Activated CD8-positive, alpha-beta memory T cell treated with anti-CD3 and anti-CD28 coated beads, Interleukin-2, amount 10 ng/mL, durations not matched to agents 7 days and 5 days (primary cell): Measurements from ENCODE around the gene NTRK3. TPM values are rescaled to one million over a fixed set of nuclear protein-coding genes. Genes with fewer than 3 reads are reported as not detected.

Experiments
- ATAC-seq: fragments of 150-1000 bp; cut with Tn5 transposase; one replicate; pipeline ENCODE4 v1.10.0; 2021; ENCODE audit warnings: moderate library complexity
- CTCF ChIA-PET: fragments of 350-600 bp; sonication (Branson Sonifier 250); formaldehyde crosslinking; loops from one replicate; lab custom pipeline; 2021; ENCODE audit warnings: antibody characterized with exemption; lab: Charles Lee
- DNase-seq: peaks from one replicate; pipeline ENCODE4 v3.0.0-alpha.2; 2020
- H3K27ac Mint-ChIP-seq: one replicate; pipeline ENCODE4 v1.8.0; 2021; ENCODE audit warnings: mild to moderate bottlenecking, mixed read lengths
- H3K27me3 Mint-ChIP-seq: one replicate; pipeline ENCODE4 v1.8.0; 2021; ENCODE audit warnings: mixed read lengths
- H3K36me3 Mint-ChIP-seq: one replicate; pipeline ENCODE4 v1.8.0; 2021; ENCODE audit warnings: mild to moderate bottlenecking, mixed read lengths
- H3K4me1 Mint-ChIP-seq: one replicate; pipeline ENCODE4 v1.8.0; 2021; ENCODE audit warnings: mixed read lengths
- H3K4me3 Mint-ChIP-seq: one replicate; pipeline ENCODE4 v1.8.0; 2021; ENCODE audit warnings: mild to moderate bottlenecking, moderate library complexity, mixed read lengths
- H3K9me3 Mint-ChIP-seq: one replicate; pipeline ENCODE4 v1.8.0; 2022; ENCODE audit warnings: low read depth, mixed read lengths
- total RNA-seq, 2 experiments: library from RNA; stranded (reverse); gene quantifications; one replicate each; pipeline ENCODE4 v1.2.3, GENCODE V29; 2021

Gene NTRK3
- total RNA-seq, 2 experiments from 2014 or later = not detected

GRCh38 chr15:88022716-88023115 lies 233.8 kb downstream of the NTRK3 start:
- H3K4me3 Mint-ChIP-seq = no peak overlapping the region
- no peaks in the 10 kb centered on the region for H3K27me3 Mint-ChIP-seq
- ATAC-seq = no peak
- DNase-seq = no peak
- H3K36me3 Mint-ChIP-seq = no peaks in the 10 kb centered on the region
- H3K27ac Mint-ChIP-seq = no peak overlapping the region
- CTCF ChIA-PET = interaction anchor here (1.2 kb wide), 1 partner anchor 19 kb away, joined by 3 read pairs; no protein-coding TSS in a partner anchor
- no peaks in the 10 kb centered on the region for H3K4me1 Mint-ChIP-seq
- peaks cover 1% of the 10 kb centered on the region for H3K9me3 Mint-ChIP-seq

DNA sequence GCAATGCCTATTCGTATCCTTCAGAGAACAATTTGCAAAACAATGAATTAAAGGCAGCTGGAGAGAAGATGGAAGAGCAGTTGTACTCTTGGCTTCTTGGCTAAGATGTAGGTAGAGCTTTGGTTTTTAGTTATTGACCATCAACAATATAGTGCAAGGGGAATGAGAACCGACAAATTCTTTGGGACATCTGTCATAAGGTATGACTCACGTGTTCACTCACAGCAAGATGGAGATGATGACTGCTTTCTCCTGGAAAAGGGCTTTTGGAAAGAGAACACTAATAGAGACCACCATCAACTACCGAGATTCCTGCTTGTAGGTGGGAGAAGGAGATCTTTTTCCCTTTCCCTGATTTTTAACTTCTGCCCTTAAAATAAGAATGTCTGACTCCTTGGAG lies 234.9 kb downstream of the NTRK3 start:
- no peaks in the 10 kb centered on the region for H3K27me3 Mint-ChIP-seq
- H3K9me3 Mint-ChIP-seq = no peaks in the 10 kb centered on the region
- no peak overlapping the region for H3K4me3 Mint-ChIP-seq
- no peaks in the 10 kb centered on the region for H3K36me3 Mint-ChIP-seq
- no peak overlapping the region for H3K27ac Mint-ChIP-seq
- no peaks in the 10 kb centered on the region for H3K4me1 Mint-ChIP-seq
- no peak for ATAC-seq
- CTCF ChIA-PET = no interaction called here
- DNase-seq = no peak

- H3K9me3 Mint-ChIP-seq = no peaks in the 10 kb centered on the region
- no peak for ATAC-seq
- H3K36me3 Mint-ChIP-seq = no peaks in the 10 kb centered on the region
- DNase-seq = no peak
- no peak overlapping the region for H3K4me3 Mint-ChIP-seq
- H3K27me3 Mint-ChIP-seq = no peaks in the 10 kb centered on the region
- no peak overlapping the region for H3K27ac Mint-ChIP-seq
- CTCF ChIA-PET = no interaction called here
- H3K4me1 Mint-ChIP-seq = no peaks in the 10 kb centered on the region
These were observed 235.7 kb downstream of the NTRK3 start for GRCh38 chr15:88020806-88021205.

GRCh38 chr15:88019656-88020055 lies 236.9 kb downstream of the NTRK3 start:
- no peaks in the 10 kb centered on the region for H3K4me1 Mint-ChIP-seq

DNA sequence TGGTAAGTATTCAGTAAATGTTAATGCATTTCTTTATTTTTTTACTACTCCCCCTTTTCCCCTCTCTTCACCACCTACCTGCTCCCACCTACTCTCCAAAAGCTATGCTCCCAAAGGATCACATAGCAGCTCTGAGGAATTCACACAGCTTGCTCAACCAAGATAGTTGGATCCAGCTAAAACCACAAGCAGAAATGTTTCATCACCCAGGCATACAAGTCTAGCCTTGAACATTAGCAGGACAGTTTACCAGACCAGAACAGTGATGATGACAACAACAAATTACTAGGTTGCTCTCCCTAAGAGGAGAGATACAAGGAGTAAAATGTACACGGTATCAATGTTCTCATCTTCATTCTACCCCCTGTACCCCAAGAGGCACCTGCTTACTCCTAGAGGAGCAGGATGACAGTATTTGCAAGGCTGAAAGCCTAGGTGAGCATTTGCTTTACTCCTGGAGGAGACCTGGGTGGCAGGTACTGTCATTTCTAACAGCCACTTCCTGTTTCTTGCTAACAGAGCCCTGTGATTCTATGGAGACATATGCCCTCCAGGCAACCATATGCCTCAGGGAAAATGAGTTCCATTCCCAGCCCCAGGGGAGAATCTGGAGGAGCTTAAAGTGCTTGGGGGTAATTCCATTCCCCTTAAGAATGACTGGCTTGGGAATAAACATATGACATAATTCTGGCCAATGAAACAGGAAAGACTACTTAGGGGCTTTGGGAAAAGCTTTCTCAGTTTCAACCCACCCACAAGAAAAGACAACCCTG lies 237.5 kb downstream of the NTRK3 start:
- H3K27ac Mint-ChIP-seq = no peak overlapping the region
- H3K36me3 Mint-ChIP-seq = no peaks in the 10 kb centered on the region
- DNase-seq = no peak
- CTCF ChIA-PET = no interaction called here
- H3K4me3 Mint-ChIP-seq = no peak overlapping the region
- H3K27me3 Mint-ChIP-seq = no peaks in the 10 kb centered on the region
- no peaks in the 10 kb centered on the region for H3K9me3 Mint-ChIP-seq
- H3K4me1 Mint-ChIP-seq = no peaks in the 10 kb centered on the region
- no peak for ATAC-seq

More at GRCh38 chr15:88019656-88020055, 236.9 kb downstream of the NTRK3 start:
- DNase-seq (no peak), ATAC-seq (no peak)
- Mint-ChIP-seq H3K27me3 (no peaks in the 10 kb centered on the region), H3K9me3 (no peaks in the 10 kb centered on the region), H3K36me3 (no peaks in the 10 kb centered on the region), H3K27ac (no peak overlapping the region), H3K4me3 (no peak overlapping the region)
- CTCF ChIA-PET = no interaction called here

GRCh38 chr15:88017753-88018152 lies 238.8 kb downstream of the NTRK3 start:
- Mint-ChIP-seq H3K27ac (no peak overlapping the region), H3K36me3 (no peaks in the 10 kb centered on the region), H3K4me3 (no peak overlapping the region), H3K27me3 (no peaks in the 10 kb centered on the region), H3K4me1 (no peaks in the 10 kb centered on the region), H3K9me3 (no peaks in the 10 kb centered on the region)
- no peak for ATAC-seq
- no peak for DNase-seq
- CTCF ChIA-PET = no interaction called here

DNA sequence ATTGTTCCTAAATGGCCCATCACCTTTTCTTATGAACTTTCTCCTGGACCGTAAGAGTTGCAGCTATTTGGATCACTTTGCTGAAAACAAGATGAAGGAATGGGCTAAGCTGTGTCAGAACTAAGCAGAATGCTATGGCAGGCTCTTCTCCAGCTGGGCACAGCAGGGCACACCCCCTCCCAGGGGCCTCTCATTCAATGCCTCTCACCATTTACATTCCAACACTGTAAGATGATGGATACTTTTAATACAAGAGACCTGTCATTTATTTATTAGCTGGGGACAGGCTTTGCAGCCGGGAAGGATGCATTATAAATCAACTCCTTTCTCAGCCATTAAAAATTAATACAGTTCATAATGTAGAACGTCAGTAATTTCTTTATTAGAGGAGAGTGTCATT lies 240.1 kb downstream of the NTRK3 start:
- Mint-ChIP-seq H3K36me3 (no peaks in the 10 kb centered on the region), H3K27ac (no peak overlapping the region), H3K9me3 (no peaks in the 10 kb centered on the region), H3K4me3 (no peak overlapping the region), H3K4me1 (no peaks in the 10 kb centered on the region), H3K27me3 (no peaks in the 10 kb centered on the region)
- CTCF ChIA-PET = interaction anchor here (1.4 kb wide), 1 partner anchor 13 kb away, joined by 3 read pairs; no protein-coding TSS in a partner anchor
- ATAC-seq (no peak), DNase-seq (no peak)

DNA sequence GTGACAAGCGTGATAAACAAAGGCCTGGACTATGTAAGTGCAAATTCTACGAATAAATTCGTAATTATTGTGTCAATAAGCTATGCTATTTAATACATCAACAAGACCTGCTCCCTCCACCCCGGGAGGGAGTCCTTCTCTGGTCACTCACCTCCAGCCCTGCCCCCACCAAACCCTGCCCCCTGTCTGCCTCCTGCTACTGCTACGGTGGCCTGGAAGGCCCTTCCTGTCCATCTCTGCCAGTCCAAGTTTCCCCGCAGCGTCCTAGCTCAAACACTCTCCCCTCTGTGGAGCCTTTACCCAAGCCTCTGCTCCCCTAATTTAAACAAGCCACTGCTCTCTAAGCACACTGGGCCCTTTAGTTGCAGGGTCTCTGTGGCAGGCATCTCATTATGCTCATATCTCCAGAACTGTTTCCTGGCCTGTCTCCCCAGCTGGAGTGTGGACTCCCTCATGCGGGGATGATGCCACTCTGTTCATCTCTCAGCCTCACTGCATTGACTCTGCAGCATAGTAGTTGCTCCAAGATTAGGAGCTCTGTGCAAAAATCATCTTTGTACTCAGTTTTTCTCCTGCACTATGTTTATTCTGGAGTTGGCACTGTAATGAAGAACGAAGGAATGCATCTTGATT lies 241.2 kb downstream of the NTRK3 start:
- Mint-ChIP-seq H3K36me3 (no peaks in the 10 kb centered on the region), H3K27me3 (no peaks in the 10 kb centered on the region), H3K4me1 (no peaks in the 10 kb centered on the region), H3K4me3 (no peak overlapping the region), H3K9me3 (no peaks in the 10 kb centered on the region), H3K27ac (no peak overlapping the region)
- CTCF ChIA-PET = no interaction called here
- ATAC-seq (no peak), DNase-seq (no peak)

- no peaks in the 10 kb centered on the region for H3K36me3 Mint-ChIP-seq
- CTCF ChIA-PET = no interaction called here
- no peaks in the 10 kb centered on the region for H3K4me1 Mint-ChIP-seq
- H3K4me3 Mint-ChIP-seq = no peak overlapping the region
- H3K9me3 Mint-ChIP-seq = no peaks in the 10 kb centered on the region
- DNase-seq (no peak), ATAC-seq (no peak)
- H3K27ac Mint-ChIP-seq = no peak overlapping the region
- no peaks in the 10 kb centered on the region for H3K27me3 Mint-ChIP-seq
These were observed 241.9 kb downstream of the NTRK3 start for GRCh38 chr15:88014454-88015160.

DNA sequence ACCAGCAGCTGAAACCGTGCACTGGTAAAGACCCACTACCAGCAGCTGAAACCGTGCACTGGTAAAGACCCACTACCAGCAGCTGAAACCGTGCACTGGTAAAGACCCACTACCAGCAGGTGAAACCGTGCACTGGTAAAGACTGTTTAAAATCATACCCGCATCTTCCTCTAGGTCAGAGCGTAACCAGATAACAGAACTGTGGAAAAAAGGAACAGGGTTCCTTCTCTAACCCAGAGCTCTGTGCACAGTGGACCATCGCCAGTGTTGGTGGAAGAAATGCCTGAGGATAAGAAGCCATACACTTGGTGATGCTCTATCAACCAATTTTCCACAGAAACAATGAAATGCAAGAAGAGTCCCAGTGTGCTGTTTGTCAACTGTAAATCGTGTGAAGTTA lies 243.4 kb downstream of the NTRK3 start:
- no peak overlapping the region for H3K27ac Mint-ChIP-seq
- H3K9me3 Mint-ChIP-seq = no peaks in the 10 kb centered on the region
- no peaks in the 10 kb centered on the region for H3K27me3 Mint-ChIP-seq
- no peak for ATAC-seq
- H3K36me3 Mint-ChIP-seq = no peaks in the 10 kb centered on the region
- H3K4me1 Mint-ChIP-seq = no peaks in the 10 kb centered on the region
- no peak overlapping the region for H3K4me3 Mint-ChIP-seq
- DNase-seq = no peak
- CTCF ChIA-PET = no interaction called here

DNA sequence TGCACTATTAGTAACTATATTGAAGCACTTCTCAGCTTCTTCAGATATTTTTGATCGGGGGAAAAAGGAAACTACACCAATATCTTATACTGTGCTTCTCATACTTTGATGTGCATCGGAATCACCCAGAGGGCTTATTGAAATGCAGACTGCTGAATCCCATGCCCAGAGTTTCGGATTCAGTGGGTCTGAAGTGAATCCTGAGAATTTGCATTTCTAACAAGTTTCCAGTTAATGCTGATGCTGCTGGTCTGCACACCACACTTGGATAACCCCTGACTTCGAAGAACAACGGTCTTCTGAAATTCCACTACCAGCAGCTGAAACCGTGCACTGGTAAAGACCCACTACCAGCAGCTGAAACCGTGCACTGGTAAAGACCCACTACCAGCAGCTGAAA lies 243.9 kb downstream of the NTRK3 start:
- ATAC-seq (no peak), DNase-seq (no peak)
- Mint-ChIP-seq H3K27me3 (no peaks in the 10 kb centered on the region), H3K9me3 (no peaks in the 10 kb centered on the region), H3K27ac (no peak overlapping the region), H3K4me1 (no peaks in the 10 kb centered on the region), H3K36me3 (no peaks in the 10 kb centered on the region), H3K4me3 (no peak overlapping the region)
- CTCF ChIA-PET = no interaction called here

DNA sequence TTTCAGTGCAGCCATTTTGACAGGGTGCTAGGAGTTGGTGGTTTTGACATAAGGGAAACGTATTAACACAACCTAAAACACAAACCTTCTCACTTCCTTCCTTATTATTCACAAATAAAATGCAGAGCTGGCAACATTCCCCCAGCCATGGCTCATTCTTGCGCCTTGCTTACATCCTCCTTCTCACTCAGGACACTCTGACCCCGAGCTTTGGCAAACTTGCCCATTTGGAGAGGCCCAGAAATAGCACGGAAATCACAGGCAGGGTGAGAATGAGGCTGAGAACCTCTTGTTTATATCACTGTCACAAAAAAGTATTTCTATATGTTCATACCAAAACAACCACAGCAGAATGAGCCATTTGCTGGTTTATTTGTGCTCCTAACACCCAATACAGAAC lies 244.3 kb downstream of the NTRK3 start:
- H3K4me1 Mint-ChIP-seq = no peaks in the 10 kb centered on the region
- no peaks in the 10 kb centered on the region for H3K27me3 Mint-ChIP-seq
- H3K36me3 Mint-ChIP-seq = no peaks in the 10 kb centered on the region
- no peak overlapping the region for H3K27ac Mint-ChIP-seq
- H3K4me3 Mint-ChIP-seq = no peak overlapping the region
- DNase-seq (no peak), ATAC-seq (no peak)
- CTCF ChIA-PET = no interaction called here
- H3K9me3 Mint-ChIP-seq = no peaks in the 10 kb centered on the region

- H3K4me3 Mint-ChIP-seq = no peak overlapping the region
- H3K4me1 Mint-ChIP-seq = no peaks in the 10 kb centered on the region
- no peak for ATAC-seq
- H3K27me3 Mint-ChIP-seq = no peaks in the 10 kb centered on the region
- no peak for DNase-seq
- no peak overlapping the region for H3K27ac Mint-ChIP-seq
- no peaks in the 10 kb centered on the region for H3K36me3 Mint-ChIP-seq
- CTCF ChIA-PET = no interaction called here
- H3K9me3 Mint-ChIP-seq = no peaks in the 10 kb centered on the region
These were observed 245.0 kb downstream of the NTRK3 start for GRCh38 chr15:88011533-88011932.

GRCh38 chr15:88006146-88006545 lies 250.4 kb downstream of the NTRK3 start:
- DNase-seq = no peak
- H3K36me3 Mint-ChIP-seq = no peaks in the 10 kb centered on the region
- H3K9me3 Mint-ChIP-seq = no peaks in the 10 kb centered on the region
- H3K4me1 Mint-ChIP-seq = no peaks in the 10 kb centered on the region
- no peak for ATAC-seq
- CTCF ChIA-PET = no interaction called here
- H3K27me3 Mint-ChIP-seq = no peaks in the 10 kb centered on the region
- H3K4me3 Mint-ChIP-seq = no peak overlapping the region
- H3K27ac Mint-ChIP-seq = no peak overlapping the region
